ENCODE data around the gene PIP5K1C.

Gene PIP5K1C

DNA sequence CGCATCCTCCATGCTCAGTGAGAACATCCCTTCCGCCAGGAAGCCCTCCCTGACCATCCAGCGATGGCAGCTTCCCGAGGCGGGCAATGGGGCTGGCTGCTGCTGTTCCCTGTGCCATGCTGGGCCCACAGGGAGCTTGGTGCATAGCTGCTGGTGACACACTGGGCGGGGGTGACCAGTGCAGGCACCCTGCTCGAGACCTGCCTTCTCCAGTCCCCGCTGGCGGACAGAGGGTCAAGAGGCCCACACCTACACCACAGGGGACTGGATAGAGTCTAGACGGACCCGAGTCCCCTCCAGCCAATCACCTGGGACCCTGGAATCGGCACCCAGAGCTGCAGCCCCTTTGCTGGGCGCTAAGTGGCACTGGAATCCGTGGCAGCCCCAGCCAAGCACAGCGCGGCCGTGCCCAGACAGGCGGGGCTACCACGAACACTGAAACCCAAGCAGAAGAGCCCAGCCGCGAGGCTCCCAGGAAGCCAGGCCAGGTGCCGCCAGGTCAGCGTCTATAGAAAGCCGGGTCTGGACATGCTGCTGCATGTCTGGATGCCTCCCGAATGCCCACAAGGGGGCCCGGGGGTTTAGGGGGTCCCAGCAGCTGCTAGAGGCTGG is 84.6 kb downstream of the PIP5K1C start:
- H3K27ac ChIP-seq: no peak overlapping the region
- no peak overlapping the region for H3K4me3 ChIP-seq
- TF ChIP-seq CTCF (IDR thresholded peaks at IDR 0.05): no peak
- DNase-seq (ENCODE audit: low spot score): no peak

DNA sequence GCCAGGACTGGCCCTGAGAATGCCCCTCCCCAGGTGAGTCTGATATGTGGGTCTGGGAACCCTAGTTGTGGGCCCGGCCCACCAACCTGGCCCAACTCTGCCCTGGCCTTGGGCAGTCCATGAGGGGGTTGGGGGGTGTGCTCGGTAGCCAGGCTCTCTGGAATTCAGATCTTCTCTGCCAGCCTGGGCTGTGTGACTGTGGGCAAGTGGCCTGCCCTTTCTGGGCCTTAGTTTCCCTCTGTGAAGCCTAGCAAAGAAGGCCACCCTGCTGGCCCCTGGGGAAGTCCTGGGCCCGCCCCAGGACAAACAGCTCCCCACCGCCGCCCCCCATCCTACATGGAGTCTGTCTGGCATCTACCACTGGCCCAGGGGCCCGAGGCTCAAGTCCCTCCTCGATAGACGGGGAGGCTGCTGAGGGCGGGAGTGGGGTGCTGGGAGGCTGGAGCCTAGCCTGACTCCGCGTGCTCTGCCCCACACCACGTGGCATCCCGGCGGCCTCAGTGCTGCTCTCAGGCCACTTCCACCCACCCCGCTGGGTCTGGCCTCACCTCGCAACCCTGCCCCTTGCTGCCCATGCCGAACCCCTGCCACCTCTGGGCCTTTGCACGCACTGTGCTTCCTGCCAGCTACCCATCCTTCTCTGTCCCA is 85.3 kb downstream of the PIP5K1C start:
- DNase-seq (ENCODE audit: low spot score): no peak
- Histone ChIP-seq H3K27ac (no peak overlapping the region), H3K4me3 (no peak overlapping the region)
- TF ChIP-seq CTCF (IDR thresholded peaks at IDR 0.05): no peak

DNA sequence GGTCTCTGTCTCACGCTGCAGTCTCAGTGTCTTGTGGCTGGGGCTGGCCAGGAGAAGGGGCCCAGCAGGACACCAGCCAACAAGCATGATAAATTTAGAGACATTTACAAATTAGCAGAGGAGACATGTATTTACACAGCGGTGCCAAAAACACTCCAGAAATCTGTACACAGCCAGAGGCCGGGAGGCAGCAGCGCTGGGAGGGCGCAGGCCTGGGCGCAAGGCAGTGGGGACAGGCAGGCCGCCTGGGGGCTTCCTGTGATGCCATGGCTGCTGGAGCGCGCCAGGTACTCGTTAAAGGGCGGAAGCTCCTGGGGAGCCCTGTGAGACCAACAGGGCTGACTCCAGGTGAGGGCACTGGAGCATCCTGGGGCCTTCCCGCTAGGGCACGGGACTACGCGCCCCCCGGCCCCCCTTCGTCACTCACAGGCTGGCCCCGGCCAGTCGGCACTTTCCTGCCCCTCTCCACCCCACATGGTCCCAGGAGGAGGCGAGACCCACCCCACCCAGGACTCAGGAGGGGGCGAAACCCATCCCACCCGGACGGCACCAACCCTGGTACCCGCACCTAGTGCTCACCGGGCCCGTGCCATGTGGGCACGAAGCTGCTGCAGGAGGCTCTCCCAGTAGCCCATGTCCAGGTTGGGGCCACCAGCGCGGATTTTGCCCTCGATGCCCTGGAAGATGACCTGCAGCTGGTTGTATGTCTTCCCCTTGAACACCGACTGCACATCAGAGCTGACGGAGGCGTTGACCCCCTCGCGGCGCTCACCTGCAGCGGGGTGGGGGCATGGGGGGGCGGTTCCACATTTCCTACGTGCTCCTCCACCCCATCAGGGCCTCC is 86.2 kb downstream of the PIP5K1C start:
- no peak for TF ChIP-seq CTCF (IDR thresholded peaks at IDR 0.05)
- Histone ChIP-seq H3K4me3 (no peak overlapping the region), H3K27ac (no peak overlapping the region)
- DNase-seq (ENCODE audit: low spot score): no peak

DNA sequence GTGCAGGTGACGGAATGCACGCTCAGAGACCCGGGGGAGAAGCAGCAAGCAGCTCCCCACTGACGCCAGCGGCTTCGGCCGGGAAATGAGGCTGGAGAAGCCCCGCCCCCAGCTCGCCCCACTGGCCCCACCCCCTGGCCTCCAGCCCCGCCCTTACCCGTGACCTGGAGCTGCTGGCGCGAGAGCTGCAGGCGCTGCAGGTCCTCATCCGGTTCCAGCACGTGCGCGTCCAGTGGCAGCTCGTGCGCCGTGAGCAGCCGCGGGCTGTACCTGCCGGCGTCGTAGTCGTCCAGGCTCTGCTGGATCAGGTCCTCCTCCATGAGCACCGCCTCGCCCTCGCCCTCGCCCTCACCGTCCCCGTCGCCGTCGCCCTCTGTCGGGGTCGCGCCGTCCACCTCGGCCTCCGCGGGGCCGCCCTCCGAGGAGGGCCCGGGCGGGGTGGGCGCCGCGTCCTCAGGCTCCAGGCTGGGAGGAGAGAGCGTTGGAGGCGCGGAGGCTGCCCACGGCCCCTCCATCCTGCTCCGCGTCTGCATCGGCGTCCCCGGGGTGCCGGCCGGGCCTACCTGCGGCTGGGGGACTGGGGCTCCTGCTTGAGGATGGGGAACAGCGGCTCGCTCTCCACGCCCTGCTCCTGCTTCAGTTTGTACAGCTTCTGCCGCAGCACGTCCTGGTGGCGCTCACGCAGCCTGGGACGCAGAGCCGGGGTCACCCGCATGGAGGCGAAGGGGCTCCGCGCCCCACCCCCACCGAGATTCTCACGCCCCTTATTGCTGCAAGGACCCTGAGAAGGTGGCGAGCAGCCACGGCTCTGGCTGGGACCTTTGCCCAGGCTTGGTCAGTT is 87.1 kb downstream of the PIP5K1C start:
- no peak for TF ChIP-seq CTCF (IDR thresholded peaks at IDR 0.05)
- H3K27ac ChIP-seq: no peak overlapping the region
- H3K4me3 ChIP-seq: no peak overlapping the region
- no peak for DNase-seq (ENCODE audit: low spot score)

GRCh38 chr19:3612330-3612729 is 87.9 kb downstream of the PIP5K1C start:
- DNase-seq (ENCODE audit: low spot score): no peak
- H3K27ac ChIP-seq: no peak overlapping the region
- no peak overlapping the region for H3K4me3 ChIP-seq
- no peak for TF ChIP-seq CTCF (IDR thresholded peaks at IDR 0.05)

GRCh38 chr19:3611841-3612240 is 88.4 kb downstream of the PIP5K1C start:
- no peak overlapping the region for H3K27ac ChIP-seq
- DNase-seq (ENCODE audit: low spot score): no peak
- no peak for TF ChIP-seq CTCF (IDR thresholded peaks at IDR 0.05)
- no peak overlapping the region for H3K4me3 ChIP-seq
